ENCODE results near the gene NFATC2. TPM values are rescaled to one million over a fixed set of nuclear protein-coding genes. Genes with fewer than 3 reads are reported as not detected.
A peak's percentile ranks its signal among the peaks of the same experiment; 100 is the strongest.

NFATC2 gene
- total RNA-seq, 2 donors from 2014 or later = 11.9 to 24.5 TPM

- Histone ChIP-seq H3K27me3 (replicated peaks; ENCODE audit: insufficient read depth) (no peaks in the 10 kb centered on the region), H3K4me3 (no peak overlapping the region), H3K9me3 (no peaks in the 10 kb centered on the region), H3K36me3 (no peaks in the 10 kb centered on the region), H3K4me1 (ENCODE audit: control insufficient read depth in 1 of 2, low read depth in 2 of 2) (peaks cover 20 to 30% of the 10 kb centered on the region in 2 donors), H3K27ac (peak overlapping the region in 1 of 2 donors; percentile 60)
- no peak for DNase-seq (ENCODE audit: low spot score)
- ATAC-seq (ENCODE audit: insufficient number of reproducible peaks, low FRiP score, low read depth) = no peak
- no peak for TF ChIP-seq CTCF (IDR thresholded peaks at IDR 0.05)
Measured at GRCh38 chr20:51449498-51450220, 92.9 kb downstream of the NFATC2 start.

- DNase-seq (ENCODE audit: low spot score) (no peak), ATAC-seq (ENCODE audit: insufficient number of reproducible peaks, low FRiP score, low read depth) (no peak)
- Histone ChIP-seq H3K27me3 (replicated peaks; ENCODE audit: insufficient read depth) (no peaks in the 10 kb centered on the region), H3K4me1 (ENCODE audit: control insufficient read depth in 1 of 2, low read depth in 2 of 2) (peaks cover 20 to 30% of the 10 kb centered on the region in 2 donors), H3K27ac (peak overlapping the region in 1 of 2 donors; percentile 64), H3K36me3 (no peaks in the 10 kb centered on the region), H3K9me3 (no peaks in the 10 kb centered on the region), H3K4me3 (peak overlapping the region; percentile 24)
- TF ChIP-seq CTCF (IDR thresholded peaks at IDR 0.05) = no peak
Measured at GRCh38 chr20:51447765-51448148, 94.8 kb downstream of the NFATC2 start.

- Histone ChIP-seq H3K4me1 (ENCODE audit: control insufficient read depth in 1 of 2, low read depth in 2 of 2) (peaks cover 20 to 30% of the 10 kb centered on the region in 2 donors), H3K27me3 (replicated peaks; ENCODE audit: insufficient read depth) (no peaks in the 10 kb centered on the region), H3K36me3 (no peaks in the 10 kb centered on the region), H3K9me3 (no peaks in the 10 kb centered on the region), H3K4me3 (peak overlapping the region; percentile 24), H3K27ac (peak overlapping the region in 1 of 2 donors; percentile 64)
- no peak for TF ChIP-seq CTCF (IDR thresholded peaks at IDR 0.05)
- ATAC-seq (ENCODE audit: insufficient number of reproducible peaks, low FRiP score, low read depth) (peak; percentile 55), DNase-seq (ENCODE audit: low spot score) (peak; percentile 60)
Measured at GRCh38 chr20:51447097-51447764, 95.3 kb downstream of the NFATC2 start.

- no peak for DNase-seq (ENCODE audit: low spot score)
- Histone ChIP-seq H3K27me3 (replicated peaks; ENCODE audit: insufficient read depth) (no peaks in the 10 kb centered on the region), H3K9me3 (no peaks in the 10 kb centered on the region), H3K4me1 (ENCODE audit: control insufficient read depth in 1 of 2, low read depth in 2 of 2) (peaks cover 20 to 30% of the 10 kb centered on the region in 2 donors), H3K27ac (peak overlapping the region in 1 of 2 donors; percentile 45), H3K4me3 (no peak overlapping the region), H3K36me3 (no peaks in the 10 kb centered on the region)
- ATAC-seq (ENCODE audit: insufficient number of reproducible peaks, low FRiP score, low read depth) = no peak
- TF ChIP-seq CTCF (IDR thresholded peaks at IDR 0.05) = no peak
Measured at GRCh38 chr20:51446656-51447055, 95.9 kb downstream of the NFATC2 start.

- DNase-seq (ENCODE audit: low spot score) (no peak), ATAC-seq (ENCODE audit: insufficient number of reproducible peaks, low FRiP score, low read depth) (no peak)
- H3K27ac ChIP-seq = no peak overlapping the region
- H3K4me3 ChIP-seq = no peak overlapping the region
- no peaks in the 10 kb centered on the region for H3K27me3 ChIP-seq (replicated peaks; ENCODE audit: insufficient read depth)
- TF ChIP-seq CTCF (IDR thresholded peaks at IDR 0.05) = no peak
- peaks cover 20 to 30% of the 10 kb centered on the region in 2 donors for H3K4me1 ChIP-seq (ENCODE audit: control insufficient read depth in 1 of 2, low read depth in 2 of 2)
- H3K36me3 ChIP-seq = no peaks in the 10 kb centered on the region
- H3K9me3 ChIP-seq = no peaks in the 10 kb centered on the region
Measured at GRCh38 chr20:51446230-51446629, 96.3 kb downstream of the NFATC2 start.
